ENCODE data around the gene GGTLC3.
"Not testable (repeated sequence)": the region's sequence is repeated elsewhere in the genome, so short reads cannot be mapped to it uniquely, and the experiment has no call there.

GGTLC3 gene

GRCh38 chr22:18543400-18543799 is 25.4 kb upstream of the GGTLC3 start:
- not testable (repeated sequence) for H3K4me1 ChIP-seq (ENCODE audit: control insufficient read depth in 5 of 5, insufficient read depth in 5 of 5, low read length in 5 of 5); H3K27me3 ChIP-seq (ENCODE audit: control insufficient read depth in 5 of 5, insufficient read depth in 4 of 5, low read length in 5 of 5); H3K36me3 ChIP-seq (ENCODE audit: control insufficient read depth in 5 of 5, insufficient read depth in 5 of 5, low read length in 5 of 5); H3K9ac ChIP-seq (ENCODE audit: low read length in 5 of 5); H3K4me3 ChIP-seq (ENCODE audit: low read depth in 1 of 5, low read length in 5 of 5); H3K27ac ChIP-seq (ENCODE audit: low read depth, low read length); H3K9me3 ChIP-seq (ENCODE audit: control insufficient read depth in 5 of 5, low read length in 5 of 5)

GRCh38 chr22:18539994-18540393 is 22.0 kb upstream of the GGTLC3 start:
- not testable (repeated sequence) for H3K27ac ChIP-seq (ENCODE audit: low read depth, low read length); H3K4me1 ChIP-seq (ENCODE audit: control insufficient read depth in 5 of 5, insufficient read depth in 5 of 5, low read length in 5 of 5); H3K4me3 ChIP-seq (ENCODE audit: low read depth in 1 of 5, low read length in 5 of 5); H3K27me3 ChIP-seq (ENCODE audit: control insufficient read depth in 5 of 5, insufficient read depth in 4 of 5, low read length in 5 of 5); H3K36me3 ChIP-seq (ENCODE audit: control insufficient read depth in 5 of 5, insufficient read depth in 5 of 5, low read length in 5 of 5); H3K9me3 ChIP-seq (ENCODE audit: control insufficient read depth in 5 of 5, low read length in 5 of 5); H3K9ac ChIP-seq (ENCODE audit: low read length in 5 of 5)

- H3K27me3 ChIP-seq (ENCODE audit: control insufficient read depth in 5 of 5, insufficient read depth in 4 of 5, low read length in 5 of 5); H3K27ac ChIP-seq (ENCODE audit: low read depth, low read length); H3K4me1 ChIP-seq (ENCODE audit: control insufficient read depth in 5 of 5, insufficient read depth in 5 of 5, low read length in 5 of 5); H3K36me3 ChIP-seq (ENCODE audit: control insufficient read depth in 5 of 5, insufficient read depth in 5 of 5, low read length in 5 of 5); H3K9me3 ChIP-seq (ENCODE audit: control insufficient read depth in 5 of 5, low read length in 5 of 5); H3K9ac ChIP-seq (ENCODE audit: low read length in 5 of 5); H3K4me3 ChIP-seq (ENCODE audit: low read depth in 1 of 5, low read length in 5 of 5): not testable (repeated sequence)
These were observed 16.4 kb upstream of the GGTLC3 start for GRCh38 chr22:18534315-18534714.

GRCh38 chr22:18533633-18534032 is 15.7 kb upstream of the GGTLC3 start:
- H3K9me3 ChIP-seq (ENCODE audit: control insufficient read depth in 5 of 5, low read length in 5 of 5); H3K4me1 ChIP-seq (ENCODE audit: control insufficient read depth in 5 of 5, insufficient read depth in 5 of 5, low read length in 5 of 5); H3K27ac ChIP-seq (ENCODE audit: low read depth, low read length); H3K36me3 ChIP-seq (ENCODE audit: control insufficient read depth in 5 of 5, insufficient read depth in 5 of 5, low read length in 5 of 5); H3K4me3 ChIP-seq (ENCODE audit: low read depth in 1 of 5, low read length in 5 of 5); H3K9ac ChIP-seq (ENCODE audit: low read length in 5 of 5); H3K27me3 ChIP-seq (ENCODE audit: control insufficient read depth in 5 of 5, insufficient read depth in 4 of 5, low read length in 5 of 5): not testable (repeated sequence)

GRCh38 chr22:18529416-18530145 is 11.6 kb upstream of the GGTLC3 start:
- H3K9me3 ChIP-seq (ENCODE audit: control insufficient read depth in 5 of 5, low read length in 5 of 5); H3K4me1 ChIP-seq (ENCODE audit: control insufficient read depth in 5 of 5, insufficient read depth in 5 of 5, low read length in 5 of 5); H3K9ac ChIP-seq (ENCODE audit: low read length in 5 of 5); H3K4me3 ChIP-seq (ENCODE audit: low read depth in 1 of 5, low read length in 5 of 5); H3K27ac ChIP-seq (ENCODE audit: low read depth, low read length); H3K36me3 ChIP-seq (ENCODE audit: control insufficient read depth in 5 of 5, insufficient read depth in 5 of 5, low read length in 5 of 5); H3K27me3 ChIP-seq (ENCODE audit: control insufficient read depth in 5 of 5, insufficient read depth in 4 of 5, low read length in 5 of 5): not testable (repeated sequence)

GRCh38 chr22:18528597-18529415 is 10.8 kb upstream of the GGTLC3 start:
- not testable (repeated sequence) for H3K36me3 ChIP-seq (ENCODE audit: control insufficient read depth in 5 of 5, insufficient read depth in 5 of 5, low read length in 5 of 5); H3K9me3 ChIP-seq (ENCODE audit: control insufficient read depth in 5 of 5, low read length in 5 of 5); H3K27ac ChIP-seq (ENCODE audit: low read depth, low read length); H3K27me3 ChIP-seq (ENCODE audit: control insufficient read depth in 5 of 5, insufficient read depth in 4 of 5, low read length in 5 of 5); H3K4me1 ChIP-seq (ENCODE audit: control insufficient read depth in 5 of 5, insufficient read depth in 5 of 5, low read length in 5 of 5); H3K9ac ChIP-seq (ENCODE audit: low read length in 5 of 5)
- peak overlapping the region in 3 of 5 donors; percentile 42 to 61 (median 50) for H3K4me3 ChIP-seq (ENCODE audit: low read depth in 1 of 5, low read length in 5 of 5)

GRCh38 chr22:18527752-18528596 is 10.0 kb upstream of the GGTLC3 start, which contains the start of gene TMEM191B:
Gene TMEM191B (plus strand): TSS chr22:18527802. CDS start chr22:18527981, 179 bp downstream.
- H3K36me3 ChIP-seq (ENCODE audit: control insufficient read depth in 5 of 5, insufficient read depth in 5 of 5, low read length in 5 of 5); H3K27ac ChIP-seq (ENCODE audit: low read depth, low read length); H3K9me3 ChIP-seq (ENCODE audit: control insufficient read depth in 5 of 5, low read length in 5 of 5); H3K9ac ChIP-seq (ENCODE audit: low read length in 5 of 5); H3K4me1 ChIP-seq (ENCODE audit: control insufficient read depth in 5 of 5, insufficient read depth in 5 of 5, low read length in 5 of 5); H3K27me3 ChIP-seq (ENCODE audit: control insufficient read depth in 5 of 5, insufficient read depth in 4 of 5, low read length in 5 of 5): not testable (repeated sequence)
- peak within 1 kb of the TSS in 3 of 5 donors; percentile 42 to 61 (median 50) for H3K4me3 ChIP-seq (ENCODE audit: low read depth in 1 of 5, low read length in 5 of 5)

- not testable (repeated sequence) for H3K9ac ChIP-seq (ENCODE audit: low read length in 5 of 5); H3K4me1 ChIP-seq (ENCODE audit: control insufficient read depth in 5 of 5, insufficient read depth in 5 of 5, low read length in 5 of 5); H3K27ac ChIP-seq (ENCODE audit: low read depth, low read length)
These were observed 5.4 kb upstream of the GGTLC3 start for GRCh38 chr22:18523328-18523727.

GRCh38 chr22:18522762-18523161 is 4.8 kb upstream of the GGTLC3 start:
- H3K4me1 ChIP-seq (ENCODE audit: control insufficient read depth in 5 of 5, insufficient read depth in 5 of 5, low read length in 5 of 5); H3K4me3 ChIP-seq (ENCODE audit: low read depth in 1 of 5, low read length in 5 of 5); H3K27me3 ChIP-seq (ENCODE audit: control insufficient read depth in 5 of 5, insufficient read depth in 4 of 5, low read length in 5 of 5); H3K27ac ChIP-seq (ENCODE audit: low read depth, low read length); H3K9ac ChIP-seq (ENCODE audit: low read length in 5 of 5); H3K36me3 ChIP-seq (ENCODE audit: control insufficient read depth in 5 of 5, insufficient read depth in 5 of 5, low read length in 5 of 5); H3K9me3 ChIP-seq (ENCODE audit: control insufficient read depth in 5 of 5, low read length in 5 of 5): not testable (repeated sequence)

More at GRCh38 chr22:18523328-18523727, 5.4 kb upstream of the GGTLC3 start:
- H3K27me3 ChIP-seq (ENCODE audit: control insufficient read depth in 5 of 5, insufficient read depth in 4 of 5, low read length in 5 of 5); H3K4me3 ChIP-seq (ENCODE audit: low read depth in 1 of 5, low read length in 5 of 5); H3K36me3 ChIP-seq (ENCODE audit: control insufficient read depth in 5 of 5, insufficient read depth in 5 of 5, low read length in 5 of 5); H3K9me3 ChIP-seq (ENCODE audit: control insufficient read depth in 5 of 5, low read length in 5 of 5): not testable (repeated sequence)

- H3K27ac ChIP-seq (ENCODE audit: low read depth, low read length); H3K36me3 ChIP-seq (ENCODE audit: control insufficient read depth in 5 of 5, insufficient read depth in 5 of 5, low read length in 5 of 5); H3K4me1 ChIP-seq (ENCODE audit: control insufficient read depth in 5 of 5, insufficient read depth in 5 of 5, low read length in 5 of 5); H3K27me3 ChIP-seq (ENCODE audit: control insufficient read depth in 5 of 5, insufficient read depth in 4 of 5, low read length in 5 of 5); H3K9ac ChIP-seq (ENCODE audit: low read length in 5 of 5); H3K9me3 ChIP-seq (ENCODE audit: control insufficient read depth in 5 of 5, low read length in 5 of 5); H3K4me3 ChIP-seq (ENCODE audit: low read depth in 1 of 5, low read length in 5 of 5): not testable (repeated sequence)
These were observed 4.5 kb downstream of the GGTLC3 start for GRCh38 chr22:18513454-18513853.
